Osteoblast (primary cell): ENCODE measurements around the gene IL19. TPM values are rescaled to one million over a fixed set of nuclear protein-coding genes. Genes with fewer than 3 reads are reported as not detected.
"Not testable (repeated sequence)": the region's sequence is repeated elsewhere in the genome, so short reads cannot be mapped to it uniquely, and the experiment has no call there.

Experiments
- DNase-seq: peaks from one replicate; pipeline ENCODE4 v3.0.0; 2011; ENCODE audit warnings: low spot score, mixed read lengths; ENCODE audit not compliant: insufficient read length; ENCODE audit errors: missing footprints
- H2AFZ ChIP-seq: 2 replicates; pipeline ENCODE4 v1.6.0; 2011; ENCODE audit warnings: mild to moderate bottlenecking, low read length
- H3K27ac ChIP-seq: 2 replicates; pipeline ENCODE4 v1.5.1; 2011; ENCODE audit warnings: mild to moderate bottlenecking, low read depth, low read length, moderate library complexity
- H3K27me3 ChIP-seq: 2 replicates; pipeline ENCODE4 v1.6.0; 2012; ENCODE audit warnings: mild to moderate bottlenecking, control low read depth, inconsistent platforms, low read length, moderate library complexity; ENCODE audit not compliant: insufficient read depth
- H3K36me3 ChIP-seq: 2 replicates; pipeline ENCODE4 v1.5.1; 2011; ENCODE audit warnings: mild to moderate bottlenecking, low read length, control low read depth, moderate library complexity; ENCODE audit not compliant: insufficient read depth
- H3K4me1 ChIP-seq: 2 replicates; pipeline ENCODE4 v1.5.1; 2011; ENCODE audit warnings: mild to moderate bottlenecking, low read length, control low read depth, moderate library complexity; ENCODE audit not compliant: insufficient read depth
- H3K4me2 ChIP-seq: 2 replicates; pipeline ENCODE4 v1.6.0; 2011; ENCODE audit warnings: mild to moderate bottlenecking, low read length; ENCODE audit not compliant: insufficient read depth
- H3K4me3 ChIP-seq: fragments of 200-600 bp; sonication (generic); 3 replicates; pipeline ENCODE4 v1.5.1; 2012; ENCODE audit warnings: mild to moderate bottlenecking, low read length, inconsistent platforms; ENCODE audit not compliant: insufficient read depth
- H3K79me2 ChIP-seq: 2 replicates; pipeline ENCODE4 v1.6.0; 2012; ENCODE audit warnings: mild to moderate bottlenecking, low read length, control low read depth, inconsistent platforms; ENCODE audit not compliant: insufficient read depth
- H3K9me3 ChIP-seq: 2 replicates; pipeline ENCODE4 v1.5.1; 2011; ENCODE audit warnings: low read depth, low read length, control low read depth
- H4K20me1 ChIP-seq: 2 replicates; pipeline ENCODE4 v1.6.0; 2012; ENCODE audit warnings: mild to moderate bottlenecking, low read length, control low read depth; ENCODE audit not compliant: insufficient read depth
- total RNA-seq: library from RNA; depleted of rRNA; stranded (reverse); fragments of >200 nt; gene quantifications from 2 replicates; pipeline ENCODE4 v1.2.3, GENCODE V29; 2012
- TF ChIP-seq, protein P1 (sequence below): IDR thresholded peaks from 2 replicates; pipeline ENCODE4 v1.5.1; 2011; ENCODE audit warnings: mild to moderate bottlenecking, low read depth, low read length, moderate library complexity; ENCODE audit errors: extremely low read depth

The IL19 gene
- total RNA-seq, 1 donor, result not detected

DNA sequence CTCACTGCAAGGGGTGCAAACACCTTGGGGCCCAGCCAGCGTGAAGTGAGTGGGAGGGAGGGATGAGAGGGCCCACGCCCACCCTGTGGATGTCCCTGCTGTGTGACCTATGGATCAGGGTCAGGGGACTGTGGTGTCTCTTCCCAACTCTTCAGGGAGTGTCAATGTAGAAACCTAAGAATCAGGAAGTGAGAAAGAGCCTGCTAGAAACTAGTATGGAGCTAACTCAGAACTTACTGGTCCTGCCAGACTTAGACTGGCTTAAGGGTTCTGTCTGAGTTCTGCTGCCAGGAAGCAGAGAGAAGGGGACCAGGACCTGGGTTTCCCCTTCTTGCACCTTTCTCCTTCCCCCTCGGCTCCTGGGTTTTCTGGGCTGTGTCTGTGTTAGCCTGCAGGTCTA is 3.5 kb downstream of the IL19 start:
- no peak overlapping the region for H2AFZ ChIP-seq
- TF ChIP-seq, protein P1, sequence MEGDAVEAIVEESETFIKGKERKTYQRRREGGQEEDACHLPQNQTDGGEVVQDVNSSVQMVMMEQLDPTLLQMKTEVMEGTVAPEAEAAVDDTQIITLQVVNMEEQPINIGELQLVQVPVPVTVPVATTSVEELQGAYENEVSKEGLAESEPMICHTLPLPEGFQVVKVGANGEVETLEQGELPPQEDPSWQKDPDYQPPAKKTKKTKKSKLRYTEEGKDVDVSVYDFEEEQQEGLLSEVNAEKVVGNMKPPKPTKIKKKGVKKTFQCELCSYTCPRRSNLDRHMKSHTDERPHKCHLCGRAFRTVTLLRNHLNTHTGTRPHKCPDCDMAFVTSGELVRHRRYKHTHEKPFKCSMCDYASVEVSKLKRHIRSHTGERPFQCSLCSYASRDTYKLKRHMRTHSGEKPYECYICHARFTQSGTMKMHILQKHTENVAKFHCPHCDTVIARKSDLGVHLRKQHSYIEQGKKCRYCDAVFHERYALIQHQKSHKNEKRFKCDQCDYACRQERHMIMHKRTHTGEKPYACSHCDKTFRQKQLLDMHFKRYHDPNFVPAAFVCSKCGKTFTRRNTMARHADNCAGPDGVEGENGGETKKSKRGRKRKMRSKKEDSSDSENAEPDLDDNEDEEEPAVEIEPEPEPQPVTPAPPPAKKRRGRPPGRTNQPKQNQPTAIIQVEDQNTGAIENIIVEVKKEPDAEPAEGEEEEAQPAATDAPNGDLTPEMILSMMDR, result no peak
- no peaks in the 10 kb centered on the region for H3K79me2 ChIP-seq
- no peak overlapping the region for H3K4me3 ChIP-seq
- no peaks in the 10 kb centered on the region for H3K36me3 ChIP-seq
- peaks cover 12% of the 10 kb centered on the region for H3K27me3 ChIP-seq
- H3K27ac ChIP-seq, result no peak overlapping the region
- no peaks in the 10 kb centered on the region for H4K20me1 ChIP-seq
- H3K9me3 ChIP-seq, result no peaks in the 10 kb centered on the region
- no peak overlapping the region for H3K4me2 ChIP-seq
- H3K4me1 ChIP-seq, result no peaks in the 10 kb centered on the region
- DNase-seq, result no peak

- DNase-seq, result peak; percentile 66
- H2AFZ ChIP-seq, result no peak overlapping the region
- H3K4me3 ChIP-seq, result no peak overlapping the region
- H4K20me1 ChIP-seq, result no peaks in the 10 kb centered on the region
- no peak overlapping the region for H3K4me2 ChIP-seq
- no peaks in the 10 kb centered on the region for H3K4me1 ChIP-seq
- TF ChIP-seq, protein P1, result no peak
- no peaks in the 10 kb centered on the region for H3K79me2 ChIP-seq
- no peak overlapping the region for H3K27ac ChIP-seq
- no peaks in the 10 kb centered on the region for H3K36me3 ChIP-seq
- H3K9me3 ChIP-seq, result no peaks in the 10 kb centered on the region
- H3K27me3 ChIP-seq, result peaks cover 12% of the 10 kb centered on the region
These were observed 5.7 kb downstream of the IL19 start for GRCh38 chr1:206776229-206776628.

DNA sequence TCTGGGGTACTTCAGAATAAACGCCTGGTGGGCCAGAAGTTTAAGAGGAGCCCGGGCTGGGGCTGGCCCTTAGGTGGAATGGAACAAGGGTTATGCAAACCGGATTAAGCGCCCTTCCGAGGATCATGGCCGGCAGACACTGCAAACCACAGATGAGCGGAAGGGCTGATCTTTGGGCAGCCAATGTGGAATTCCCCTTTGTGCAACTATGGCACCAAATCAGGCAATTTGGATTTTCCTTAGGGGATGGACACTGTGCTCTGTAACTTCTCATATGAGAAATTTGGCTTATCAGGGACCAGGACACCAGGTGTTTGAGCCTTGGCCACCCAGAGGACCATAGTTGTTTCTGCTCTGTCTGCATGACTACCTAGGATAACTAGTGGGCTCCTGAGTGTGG is 7.5 kb downstream of the IL19 start:
- Histone ChIP-seq H2AFZ (no peak overlapping the region), H3K9me3 (no peaks in the 10 kb centered on the region), H3K27ac (no peak overlapping the region), H3K4me1 (no peaks in the 10 kb centered on the region), H3K36me3 (no peaks in the 10 kb centered on the region), H4K20me1 (no peaks in the 10 kb centered on the region), H3K79me2 (no peaks in the 10 kb centered on the region), H3K4me3 (no peak overlapping the region), H3K4me2 (no peak overlapping the region), H3K27me3 (peaks cover 12% of the 10 kb centered on the region)
- peak; percentile 5 for DNase-seq
- TF ChIP-seq, protein P1, result no peak

DNA sequence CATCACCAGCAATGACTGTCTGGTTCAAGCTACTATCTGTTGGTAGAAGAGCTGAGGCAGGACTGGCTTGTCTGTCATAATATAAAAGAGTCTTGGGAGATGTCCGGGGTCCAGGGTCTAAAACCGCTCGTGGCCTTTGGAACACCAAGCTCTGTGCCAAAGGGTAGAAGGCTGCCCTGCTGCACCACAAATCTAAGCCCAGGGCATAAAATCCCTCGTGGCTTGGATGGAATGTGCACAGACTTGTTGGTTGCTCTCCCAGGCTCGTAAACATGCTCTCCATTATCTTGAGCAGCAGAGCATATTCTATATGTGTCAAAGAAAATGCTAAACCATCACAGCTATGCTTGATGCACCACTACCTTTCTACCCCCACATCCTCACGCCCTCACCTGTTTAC is 8.3 kb downstream of the IL19 start:
- H3K4me1 ChIP-seq, H3K36me3 ChIP-seq, H4K20me1 ChIP-seq, H3K27ac ChIP-seq, H2AFZ ChIP-seq, DNase-seq, H3K9me3 ChIP-seq, H3K79me2 ChIP-seq, H3K4me3 ChIP-seq, H3K4me2 ChIP-seq: not testable (repeated sequence)
- H3K27me3 ChIP-seq, result peaks cover 12% of the 10 kb centered on the region
